ENCODE measurements around the gene NUCKS1.

GRCh38 chr1:205693421-205693991 lies 56.5 kb downstream of the NUCKS1 start:
- TF ChIP-seq CTCF (IDR thresholded peaks at IDR 0.05) (no peak), EZH2 (IDR thresholded peaks at IDR 0.05) (no peak)
